Measurements from ENCODE around the gene POTEE. TPM values are rescaled to one million over a fixed set of nuclear protein-coding genes. Genes with fewer than 3 reads are reported as not detected.
"Not testable (repeated sequence)": the region's sequence is repeated elsewhere in the genome, so short reads cannot be mapped to it uniquely, and the experiment has no call there.

Gene POTEE
- total and polyA plus RNA-seq, 2 donors (not counting 1 experiment from before 2014, with no cell fraction given) = 0.07 TPM; not detected in 1

GRCh38 chr2:131181451-131181850 lies 27.9 kb upstream of the POTEE start:
- H3K36me3 ChIP-seq (replicated peaks in 1 of 2; ENCODE audit: control extremely low read depth in 1 of 2, control insufficient read depth in 1 of 2, extremely low read depth in 1 of 2, insufficient read depth in 2 of 2, low read length in 1 of 2); intact Hi-C loops (cut with micrococcal nuclease); H3K79me2 ChIP-seq (ENCODE audit: control insufficient read depth, insufficient read depth, low read length); H3K27ac ChIP-seq (ENCODE audit: low read length in 2 of 2); H3K9ac ChIP-seq (ENCODE audit: low read length); H3K4me3 Mint-ChIP-seq; H3K4me2 ChIP-seq (replicated peaks; ENCODE audit: low read depth, low read length, poor library complexity, severe bottlenecking); H3K27me3 ChIP-seq (replicated peaks in 1 of 4; ENCODE audit: control extremely low read depth in 1 of 4, control insufficient read depth in 3 of 4, insufficient read depth in 4 of 4, low read length in 3 of 4); H3K9me3 ChIP-seq (ENCODE audit: control extremely low read depth in 1 of 3, control insufficient read depth in 2 of 3, insufficient read depth in 1 of 3, low read length in 2 of 3); CTCF ChIA-PET; ATAC-seq (ENCODE audit: low read depth); H3K9me3 Mint-ChIP-seq (ENCODE audit: insufficient read depth); H3K4me1 ChIP-seq (ENCODE audit: control insufficient read depth in 2 of 2, insufficient read depth in 2 of 2, low read length in 2 of 2); H4K20me1 ChIP-seq (ENCODE audit: control insufficient read depth, insufficient read depth, low read length, poor library complexity, severe bottlenecking); DNase-seq; H2AFZ ChIP-seq (ENCODE audit: insufficient read depth, low read depth, low read length, poor library complexity, severe bottlenecking); H3K4me3 ChIP-seq (ENCODE audit: control extremely low read depth in 1 of 5, extremely low read depth in 1 of 5, insufficient read depth in 1 of 5, low read depth in 2 of 5, low read length in 4 of 5); H3K4me1 Mint-ChIP-seq; POLR2A ChIA-PET; H3K27ac Mint-ChIP-seq: not testable (repeated sequence)
- H3K27me3 Mint-ChIP-seq = peaks cover 26% of the 10 kb centered on the region
- 91% methylated on average over 4 of the region's 4 CpGs for WGBS (ENCODE audit: insufficient coverage)

GRCh38 chr2:131193421-131193820 lies 15.9 kb upstream of the POTEE start:
- intact Hi-C loops (cut with micrococcal nuclease); H3K4me1 Mint-ChIP-seq; H3K27me3 ChIP-seq (replicated peaks in 1 of 4; ENCODE audit: control extremely low read depth in 1 of 4, control insufficient read depth in 3 of 4, insufficient read depth in 4 of 4, low read length in 3 of 4); H2AFZ ChIP-seq (ENCODE audit: insufficient read depth, low read depth, low read length, poor library complexity, severe bottlenecking); H3K4me3 Mint-ChIP-seq; H3K9me3 Mint-ChIP-seq (ENCODE audit: insufficient read depth); H3K79me2 ChIP-seq (ENCODE audit: control insufficient read depth, insufficient read depth, low read length); POLR2A ChIA-PET; H3K27me3 Mint-ChIP-seq; H3K27ac Mint-ChIP-seq; H3K27ac ChIP-seq (ENCODE audit: low read length in 2 of 2); H3K36me3 ChIP-seq (replicated peaks in 1 of 2; ENCODE audit: control extremely low read depth in 1 of 2, control insufficient read depth in 1 of 2, extremely low read depth in 1 of 2, insufficient read depth in 2 of 2, low read length in 1 of 2); DNase-seq; H4K20me1 ChIP-seq (ENCODE audit: control insufficient read depth, insufficient read depth, low read length, poor library complexity, severe bottlenecking); H3K9ac ChIP-seq (ENCODE audit: low read length); H3K4me1 ChIP-seq (ENCODE audit: control insufficient read depth in 2 of 2, insufficient read depth in 2 of 2, low read length in 2 of 2); H3K9me3 ChIP-seq (ENCODE audit: control extremely low read depth in 1 of 3, control insufficient read depth in 2 of 3, insufficient read depth in 1 of 3, low read length in 2 of 3); CTCF ChIA-PET; ATAC-seq (ENCODE audit: low read depth); H3K4me3 ChIP-seq (ENCODE audit: control extremely low read depth in 1 of 5, extremely low read depth in 1 of 5, insufficient read depth in 1 of 5, low read depth in 2 of 5, low read length in 4 of 5); H3K4me2 ChIP-seq (replicated peaks; ENCODE audit: low read depth, low read length, poor library complexity, severe bottlenecking): not testable (repeated sequence)
- whole genome bisulfite sequencing (ENCODE audit: insufficient coverage) = 15% methylated on average over 2 of the region's 3 CpGs

- H3K36me3 ChIP-seq (replicated peaks in 1 of 2; ENCODE audit: control extremely low read depth in 1 of 2, control insufficient read depth in 1 of 2, extremely low read depth in 1 of 2, insufficient read depth in 2 of 2, low read length in 1 of 2); POLR2A ChIA-PET; H3K4me3 Mint-ChIP-seq; H3K4me2 ChIP-seq (replicated peaks; ENCODE audit: low read depth, low read length, poor library complexity, severe bottlenecking); H4K20me1 ChIP-seq (ENCODE audit: control insufficient read depth, insufficient read depth, low read length, poor library complexity, severe bottlenecking); intact Hi-C loops (cut with micrococcal nuclease); DNase-seq; H3K4me3 ChIP-seq (ENCODE audit: control extremely low read depth in 1 of 5, extremely low read depth in 1 of 5, insufficient read depth in 1 of 5, low read depth in 2 of 5, low read length in 4 of 5); H3K27ac ChIP-seq (ENCODE audit: low read length in 2 of 2); H3K4me1 Mint-ChIP-seq; H3K9me3 ChIP-seq (ENCODE audit: control extremely low read depth in 1 of 3, control insufficient read depth in 2 of 3, insufficient read depth in 1 of 3, low read length in 2 of 3); ATAC-seq (ENCODE audit: low read depth); CTCF ChIA-PET; H3K27me3 Mint-ChIP-seq; H3K79me2 ChIP-seq (ENCODE audit: control insufficient read depth, insufficient read depth, low read length); H3K9ac ChIP-seq (ENCODE audit: low read length); H3K4me1 ChIP-seq (ENCODE audit: control insufficient read depth in 2 of 2, insufficient read depth in 2 of 2, low read length in 2 of 2); H3K27me3 ChIP-seq (replicated peaks in 1 of 4; ENCODE audit: control extremely low read depth in 1 of 4, control insufficient read depth in 3 of 4, insufficient read depth in 4 of 4, low read length in 3 of 4); H3K27ac Mint-ChIP-seq; H3K9me3 Mint-ChIP-seq (ENCODE audit: insufficient read depth); H2AFZ ChIP-seq (ENCODE audit: insufficient read depth, low read depth, low read length, poor library complexity, severe bottlenecking): not testable (repeated sequence)
- WGBS (ENCODE audit: insufficient coverage) = no CpG with 5 or more reads among the region's 2 CpGs
Measured at GRCh38 chr2:131196186-131196585, 13.2 kb upstream of the POTEE start.

Data from B cell (primary cell).